Liver (tissue), 3 donors: ENCODE data around the gene ADISSP.

Experiments
- CTCF ChIP-seq: fragments of 150-350 bp; IDR thresholded peaks from 2 replicates; pipeline ENCODE4 v1.5.1; 2017; ENCODE audit warnings: improper control_type of control experiment, low read depth, low read length; ENCODE audit not compliant: missing input control
- EGR1 ChIP-seq, 2 donors: IDR thresholded peaks; 2 replicates each; pipeline ENCODE4 v1.6.1; 2016 to 2018; ENCODE audit warnings: antibody characterized with exemption in 2 of 2, low read depth in 2 of 2
- MAX ChIP-seq: IDR thresholded peaks from 2 replicates; pipeline ENCODE4 v1.6.1; 2016; ENCODE audit warnings: antibody characterized with exemption
- RAD21 ChIP-seq, 2 donors: IDR thresholded peaks; 2 replicates each; pipeline ENCODE4 v1.6.1; 2016; ENCODE audit warnings: antibody characterized with exemption in 2 of 2, mild to moderate bottlenecking in 2 of 2
- REST ChIP-seq: IDR thresholded peaks from 2 replicates; pipeline ENCODE4 v1.6.1; 2016; ENCODE audit warnings: antibody characterized with exemption, mild to moderate bottlenecking
- RXRA ChIP-seq, 2 donors: IDR thresholded peaks; 2 replicates each; pipeline ENCODE4 v1.6.1; 2017 to 2018; ENCODE audit warnings: antibody characterized with exemption in 2 of 2, mild to moderate bottlenecking in 1 of 2
- TAF1 ChIP-seq: conservative IDR thresholded peaks from 2 replicates; pipeline ENCODE4 v1.6.1; 2016; ENCODE audit warnings: antibody characterized with exemption, mild to moderate bottlenecking
- YY1 ChIP-seq: IDR thresholded peaks from 2 replicates; pipeline ENCODE4 v1.6.1; 2016; ENCODE audit warnings: antibody characterized with exemption, mild to moderate bottlenecking
- donor health status: healthy.
- donor health status: healthy.

GRCh38 chr20:3814928-3815495 is 47.5 kb upstream of the ADISSP start:
- TF ChIP-seq CTCF (no peak), YY1 (no peak), EGR1 (IDR thresholded peaks at IDR 0.05; ENCODE audit: low read depth in 2 of 2) (no peak), REST (no peak), RXRA (IDR thresholded peaks at IDR 0.05) (no peak), MAX (no peak), RAD21 (IDR thresholded peaks at IDR 0.05) (no peak), TAF1 (no peak)
